GM12878 (cell line): Measurements from ENCODE around the gene ULBP3. TPM values are rescaled to one million over a fixed set of nuclear protein-coding genes. Genes with fewer than 3 reads are reported as not detected.

Experiments
- ATAC-seq: fragments of 200-7000 bp; cut with Tn5 transposase; 3 replicates; pipeline ENCODE4 v1.9.1; 2020; ENCODE audit warnings: mild to moderate bottlenecking, moderate library complexity
- BruUV-seq: library from RNA; stranded (reverse); fragments of 400-500 nt; replicated peaks from 2 replicates; lab custom pipeline; 2021; lab: Mats Ljungman, UMichigan
- CTCF ChIA-PET: fragments of 300-600 bp; sonication (Branson Sonifier 250); formaldehyde crosslinking; extraction: SDS; loops from one replicate; lab custom pipeline; 2021; ENCODE audit warnings: inconsistent platforms; lab: Yijun Ruan, JAX
- POLR2A ChIA-PET: fragments of 350-600 bp; formaldehyde crosslinking; extraction: SDS; loops from one replicate; lab custom pipeline; 2021; ENCODE audit warnings: inconsistent platforms; lab: Charles Lee
- RAD21 ChIA-PET: fragments of 300-600 bp; sonication (Branson Sonifier 250); formaldehyde crosslinking; loops from one replicate; lab custom pipeline; 2023; ENCODE audit warnings: antibody characterized with exemption; ENCODE audit not compliant: unreplicated experiment; lab: Charles Lee
- SMC1A ChIA-PET: fragments of 300-600 bp; sonication (Branson Sonifier 250); formaldehyde crosslinking; loops from one replicate; lab custom pipeline; 2023; ENCODE audit not compliant: unreplicated experiment, uncharacterized antibody; lab: Charles Lee
- DNase-seq: peaks from one replicate; pipeline ENCODE4 v3.0.0-alpha.2; 2011; ENCODE audit warnings: low read depth, low spot score
- FAIRE-seq: peaks from 3 replicates; lab custom pipeline; 2011; peaks lifted over from hg19 to GRCh38; lab: Jason Lieb, UNC
- H2AFZ ChIP-seq: 2 replicates; pipeline ENCODE4 v1.6.0; 2011; ENCODE audit warnings: low read depth, low read length, control low read depth; ENCODE audit not compliant: control insufficient read depth
- H3K27ac ChIP-seq: 2 replicates; pipeline ENCODE4 v1.5.1; 2011; ENCODE audit warnings: control low read depth; ENCODE audit not compliant: control insufficient read depth, insufficient read depth
- H3K27me3 ChIP-seq, 2 experiments: replicated peaks in 1 of 2; 2 replicates each; pipeline versions ENCODE4 v1.6.0 to v1.6.1; 2011; ENCODE audit warnings: low read length in 1 of 2; ENCODE audit not compliant: control insufficient read depth in 2 of 2, insufficient read depth in 2 of 2
- H3K36me3 ChIP-seq, 2 experiments: 2 replicates each; pipeline ENCODE4 v1.5.1; 2011; ENCODE audit warnings: low read length in 1 of 2; ENCODE audit not compliant: control insufficient read depth in 2 of 2, insufficient read depth in 2 of 2
- H3K4me1 ChIP-seq: 2 replicates; pipeline ENCODE4 v1.6.1; 2011; ENCODE audit warnings: mild to moderate bottlenecking, low read length, moderate library complexity, mixed read lengths; ENCODE audit not compliant: control insufficient read depth, insufficient read depth
- H3K4me2 ChIP-seq: 2 replicates; pipeline ENCODE4 v1.6.0; 2011; ENCODE audit warnings: control low read depth; ENCODE audit not compliant: control insufficient read depth, insufficient read depth
- H3K4me3 ChIP-seq: fragments of 200-600 bp; sonication (generic); 2 replicates; pipeline ENCODE4 v1.5.1; 2016
- H3K79me2 ChIP-seq: 2 replicates; pipeline ENCODE4 v1.6.0; 2011; ENCODE audit warnings: low read length; ENCODE audit not compliant: control insufficient read depth, insufficient read depth
- H3K9ac ChIP-seq: 2 replicates; pipeline ENCODE4 v1.8.0; 2011; ENCODE audit warnings: low read length, control low read depth, mixed read lengths; ENCODE audit not compliant: control insufficient read depth, insufficient read depth
- H3K9me3 ChIP-seq: replicated peaks from 3 replicates; pipeline ENCODE4 v1.5.1; 2011; ENCODE audit warnings: mild to moderate bottlenecking, low read length; ENCODE audit not compliant: control insufficient read depth, insufficient read depth
- H4K20me1 ChIP-seq: 2 replicates; pipeline ENCODE4 v1.6.0; 2011; ENCODE audit not compliant: control insufficient read depth, insufficient read depth
- ATF7 ChIP-seq: fragments of 450-650 bp; IDR thresholded peaks from 2 replicates; pipeline ENCODE4 v1.6.1; 2016; ENCODE audit warnings: low read depth, mild to moderate bottlenecking
- BCL11A ChIP-seq: IDR thresholded peaks from 2 replicates; pipeline ENCODE4 v1.6.1; 2011; ENCODE audit warnings: low read depth, low read length
- BCL3 ChIP-seq: IDR thresholded peaks from 2 replicates; pipeline ENCODE4 v1.6.1; 2011; ENCODE audit warnings: borderline replicate concordance, low read depth, mild to moderate bottlenecking, moderate library complexity, low read length; ENCODE audit not compliant: insufficient read depth, poor library complexity, severe bottlenecking
- CHD4 ChIP-seq: fragments of 200-600 bp; sonication (generic); IDR thresholded peaks from 2 replicates; pipeline ENCODE4 v1.6.1; 2016; ENCODE audit warnings: mild to moderate bottlenecking
- DPF2 ChIP-seq: fragments of 450-650 bp; IDR thresholded peaks from 2 replicates; pipeline ENCODE4 v1.6.1; 2017; ENCODE audit warnings: mild to moderate bottlenecking
- HDAC6 ChIP-seq: fragments of 200-600 bp; sonication (generic); IDR thresholded peaks from one replicate; pipeline ENCODE4 v1.8.0; 2017; ENCODE audit warnings: antibody characterized with exemption; ENCODE audit not compliant: unreplicated experiment
- PAX5 ChIP-seq: IDR thresholded peaks from 2 replicates; pipeline ENCODE4 v1.6.1; 2011; ENCODE audit warnings: low read depth, low read length, borderline replicate concordance
- RAD51 ChIP-seq: fragments of 450-650 bp; IDR thresholded peaks from 2 replicates; pipeline ENCODE4 v1.6.1; 2016; ENCODE audit warnings: moderate library complexity, mild to moderate bottlenecking, inconsistent platforms
- SMAD5 ChIP-seq: IDR thresholded peaks from 2 replicates; pipeline ENCODE4 v1.6.1; 2016; ENCODE audit warnings: antibody characterized with exemption, low read depth
- SMC3 ChIP-seq: IDR thresholded peaks from 2 replicates; pipeline ENCODE4 v1.6.1; 2011; ENCODE audit warnings: low read length, improper control_type of control experiment, borderline replicate concordance
- SREBF2 ChIP-seq: IDR thresholded peaks from 2 replicates; pipeline ENCODE4 v1.6.1; 2012; ENCODE audit warnings: mild to moderate bottlenecking, low read length
- TAF1 ChIP-seq: IDR thresholded peaks from 2 replicates; pipeline ENCODE4 v1.6.1; 2011; ENCODE audit warnings: mild to moderate bottlenecking, low read depth, low read length, borderline replicate concordance
- ZBED1 ChIP-seq: IDR thresholded peaks from 2 replicates; pipeline ENCODE4 v1.6.1; 2016; ENCODE audit warnings: borderline replicate concordance
- WGBS: methylation state at CpG from one replicate; pipeline ENCODE4 v1.1.6; 2016; ENCODE audit warnings: low lambda C conversion rate; ENCODE audit not compliant: insufficient replicate concordance, insufficient coverage; ENCODE audit errors: missing lambda C conversion rate; 5-methylcytosine and 5-hydroxymethylcytosine counted together
- in situ Hi-C: fragments of 300-500 bp; cut with MboI; formaldehyde crosslinking; loops from 9 replicates; pipeline ENCODE4 v1.14.3; 2018; ENCODE audit warnings: mixed read lengths
- intact Hi-C: fragments of 100-400 bp; cut with micrococcal nuclease; formaldehyde crosslinking; loops from one replicate; pipeline ENCODE4 v1.14.2; 2022; ENCODE audit not compliant: unreplicated experiment
- polyA plus RNA-seq, 11 experiments: library from polyadenylated mRNA; depleted of rRNA in 4 of 11; unstranded in 6 of 11; stranded (reverse) in 5 of 11; fragments of >200 nt; fragmentation: Nextera tagmentation in 4 of 11; fragmentation: Illumina TruSeq in 1 of 11; extraction: Ambion mirVana in 4 of 11; extraction: Trizol in 1 of 11; gene quantifications; 1 replicate in 1 of 11; 2 replicates in 10 of 11; pipeline versions ENCODE4 v1.2.1 to v1.2.3, GENCODE V29; 2011 to 2016; ENCODE audit warnings: inconsistent platforms in 2 of 11, missing spikeins in 2 of 11, low read depth in 1 of 11
- total RNA-seq, 4 experiments: library from RNA; depleted of rRNA in 3 of 4; stranded (reverse); fragments of >200 nt in 3 of 4; fragmentation: Illumina TruSeq in 1 of 4; extraction: Trizol in 1 of 4; gene quantifications; 2 replicates each; pipeline versions ENCODE4 v1.2.1 to v1.2.3, GENCODE V29; 2013 to 2021
- TF ChIP-seq, protein P1 (sequence below), 3 experiments: IDR thresholded peaks in 2 of 3; conservative IDR thresholded peaks in 1 of 3; 2 replicates each; pipeline ENCODE4 v1.5.1; 2011; ENCODE audit warnings: low read depth in 3 of 3, low read length in 3 of 3, mild to moderate bottlenecking in 3 of 3, control low read depth in 2 of 3, moderate library complexity in 2 of 3, inconsistent platforms in 1 of 3, mixed read lengths in 1 of 3; ENCODE audit not compliant: control insufficient read depth in 2 of 3, insufficient read depth in 1 of 3; ENCODE audit errors: extremely low read depth in 1 of 3

Gene ULBP3
- total and polyA plus RNA-seq, 10 of the 15 experiments (the other 5 are each of a cell fraction or from before 2014, with no cell fraction given) = 0.08 to 0.16 TPM; not detected in 8

GRCh38 chr6:150033207-150033771, 35.6 kb downstream of the ULBP3 start:
- in situ Hi-C loops (no loop called here), intact Hi-C loops (no loop called here)
- CTCF ChIA-PET = no interaction called here
- H3K9ac ChIP-seq = no peak overlapping the region
- no peak for DNase-seq
- no peak overlapping the region for H3K4me2 ChIP-seq
- POLR2A ChIA-PET = no interaction called here
- no peak for ATAC-seq
- SMC1A ChIA-PET = interaction anchor here (1.1 kb wide), 1 partner anchor 100 kb away, joined by 3 read pairs; no protein-coding TSS in a partner anchor
- TF ChIP-seq BCL3 = no peak
- TF ChIP-seq ZBED1 = no peak
- TF ChIP-seq, protein P1, sequence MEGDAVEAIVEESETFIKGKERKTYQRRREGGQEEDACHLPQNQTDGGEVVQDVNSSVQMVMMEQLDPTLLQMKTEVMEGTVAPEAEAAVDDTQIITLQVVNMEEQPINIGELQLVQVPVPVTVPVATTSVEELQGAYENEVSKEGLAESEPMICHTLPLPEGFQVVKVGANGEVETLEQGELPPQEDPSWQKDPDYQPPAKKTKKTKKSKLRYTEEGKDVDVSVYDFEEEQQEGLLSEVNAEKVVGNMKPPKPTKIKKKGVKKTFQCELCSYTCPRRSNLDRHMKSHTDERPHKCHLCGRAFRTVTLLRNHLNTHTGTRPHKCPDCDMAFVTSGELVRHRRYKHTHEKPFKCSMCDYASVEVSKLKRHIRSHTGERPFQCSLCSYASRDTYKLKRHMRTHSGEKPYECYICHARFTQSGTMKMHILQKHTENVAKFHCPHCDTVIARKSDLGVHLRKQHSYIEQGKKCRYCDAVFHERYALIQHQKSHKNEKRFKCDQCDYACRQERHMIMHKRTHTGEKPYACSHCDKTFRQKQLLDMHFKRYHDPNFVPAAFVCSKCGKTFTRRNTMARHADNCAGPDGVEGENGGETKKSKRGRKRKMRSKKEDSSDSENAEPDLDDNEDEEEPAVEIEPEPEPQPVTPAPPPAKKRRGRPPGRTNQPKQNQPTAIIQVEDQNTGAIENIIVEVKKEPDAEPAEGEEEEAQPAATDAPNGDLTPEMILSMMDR (IDR thresholded peaks at IDR 0.05 in 2 of 3, conservative IDR thresholded peaks at IDR 0.05 in 1 of 3; ENCODE audit: control insufficient read depth in 2 of 3, extremely low read depth in 1 of 3, insufficient read depth in 1 of 3, low read depth in 3 of 3, low read length in 3 of 3) = no peak
- TF ChIP-seq SMAD5 = no peak
- no peak for TF ChIP-seq DPF2
- no peak for TF ChIP-seq ATF7
- TF ChIP-seq HDAC6 = no peak
- TF ChIP-seq RAD51 = no peak
- no peak for TF ChIP-seq PAX5
- no peak for TF ChIP-seq SMC3
- TF ChIP-seq BCL11A = no peak
- TF ChIP-seq SREBF2 = no peak
- no peak for TF ChIP-seq CHD4
- TF ChIP-seq TAF1 = no peak
- no peaks in the 10 kb centered on the region for H3K79me2 ChIP-seq
- BruUV-seq = no TSS peak
- H3K4me1 ChIP-seq = no peaks in the 10 kb centered on the region; the same call in 1 of the 2 replicates
- no peak overlapping the region for H2AFZ ChIP-seq
- H3K27ac ChIP-seq = no peak overlapping the region
- no peak overlapping the region for H3K4me3 ChIP-seq
- WGBS = 27% methylated on average over 6 of the region's 6 CpGs
- no peak for FAIRE-seq
- H3K9me3 ChIP-seq = no peaks in the 10 kb centered on the region
- no peaks in the 10 kb centered on the region for H4K20me1 ChIP-seq
- no peaks in the 10 kb centered on the region for H3K36me3 ChIP-seq
- RAD21 ChIA-PET = no interaction called here
- H3K27me3 ChIP-seq = peaks cover 12 to 15% of the 10 kb centered on the region in 2 experiments
